A549 (cell line): Measurements from ENCODE around the gene VDAC1. TPM values are rescaled to one million over a fixed set of nuclear protein-coding genes. Genes with fewer than 3 reads are reported as not detected.

Source experiments
- ATAC-seq, 2 experiments: fragments of 200-7000 bp in 1 of 2; fragments of >200 bp in 1 of 2; cut with Nextera tagmentation in 1 of 2; cut with Tn5 transposase in 1 of 2; 3 replicates each; pipeline versions ENCODE4 v1.8.0 to v1.9.1; 2018 to 2020; ENCODE audit warnings: mild to moderate bottlenecking in 1 of 2, moderate library complexity in 1 of 2
- CTCF ChIA-PET: fragments of 300-600 bp; sonication (Branson Sonifier 250); formaldehyde crosslinking; extraction: SDS; loops from one replicate; lab custom pipeline; 2021; ENCODE audit warnings: antibody characterized with exemption, inconsistent platforms; lab: Yijun Ruan, JAX
- POLR2A ChIA-PET: fragments of 350-600 bp; formaldehyde crosslinking; extraction: SDS; loops from one replicate; lab custom pipeline; 2021; ENCODE audit warnings: antibody characterized with exemption, inconsistent platforms; lab: Yijun Ruan, JAX
- DNase-seq, 2 experiments: peaks; one replicate each; pipeline versions ENCODE4 v3.0.0 to v3.0.0-alpha.2; 2011 to 2016; ENCODE audit warnings: low read depth in 1 of 2, low spot score in 1 of 2
- FAIRE-seq: peaks from 2 replicates; lab custom pipeline; 2011; peaks lifted over from hg19 to GRCh38; lab: Jason Lieb, UNC
- H3K27ac ChIP-seq, 2 experiments: fragments of >200 bp; sonication (Bioruptor Twin); formaldehyde crosslinking; 3 replicates each; pipeline ENCODE4 v1.5.1; 2016 to 2017
- H3K4me1 ChIP-seq: fragments of >200 bp; sonication (Bioruptor Twin); formaldehyde crosslinking; 3 replicates; pipeline ENCODE4 v1.6.1; 2016
- H3K4me2 ChIP-seq: fragments of >200 bp; sonication (Bioruptor Twin); formaldehyde crosslinking; 3 replicates; pipeline ENCODE4 v1.6.1; 2016
- H3K4me3 ChIP-seq: fragments of >200 bp; sonication (Bioruptor Twin); formaldehyde crosslinking; 3 replicates; pipeline ENCODE4 v1.5.1; 2016
- H3K9me3 ChIP-seq: fragments of >200 bp; sonication (Bioruptor Twin); formaldehyde crosslinking; 3 replicates; pipeline ENCODE4 v1.6.1; 2016
- CBX2 ChIP-seq: fragments of 200-600 bp; sonication (generic); IDR thresholded peaks from 2 replicates; pipeline ENCODE4 v1.6.1; 2016; ENCODE audit warnings: low read depth, mild to moderate bottlenecking, borderline replicate concordance
- EP300 ChIP-seq, 2 experiments: fragments of >200 bp; sonication (Bioruptor Twin); formaldehyde crosslinking; IDR thresholded peaks; 2 replicates in 1 of 2; 3 replicates in 1 of 2; pipeline ENCODE4 v1.6.1; 2016 to 2017
- FOSL2 ChIP-seq, 2 experiments: fragments of 450-650 bp in 1 of 2; fragments of >200 bp in 1 of 2; sonication (Bioruptor Twin) in 1 of 2; formaldehyde crosslinking; IDR thresholded peaks; 2 replicates each; pipeline versions ENCODE4 v1.5.0 to v1.6.1; 2016 to 2020; ENCODE audit warnings: mild to moderate bottlenecking in 1 of 2, moderate library complexity in 1 of 2
- GATA3 ChIP-seq: IDR thresholded peaks from 2 replicates; pipeline ENCODE4 v1.6.1; 2012; ENCODE audit warnings: borderline replicate concordance
- HOXA7 ChIP-seq: fragments of 250-450 bp; sonication (Bioruptor Pico); IDR thresholded peaks from 2 replicates; pipeline ENCODE4 v1.5.0; 2020; ENCODE audit warnings: mild to moderate bottlenecking, moderate library complexity
- KDM1A ChIP-seq: fragments of 200-600 bp; sonication (generic); IDR thresholded peaks from 2 replicates; pipeline ENCODE4 v1.6.1; 2016; ENCODE audit warnings: low read depth, mild to moderate bottlenecking
- KDM5A ChIP-seq: fragments of 200-600 bp; sonication (generic); IDR thresholded peaks from 2 replicates; pipeline ENCODE4 v1.6.1; 2016; ENCODE audit warnings: antibody characterized with exemption, mild to moderate bottlenecking
- MAFK ChIP-seq: fragments of 450-650 bp; IDR thresholded peaks from 2 replicates; pipeline ENCODE4 v1.6.1; 2014; ENCODE audit not compliant: partially characterized antibody
- MAZ ChIP-seq: fragments of 150-350 bp; IDR thresholded peaks from 2 replicates; pipeline ENCODE4 v1.6.1; 2014; ENCODE audit warnings: antibody characterized with exemption, low read depth, low read length, borderline replicate concordance
- MYC ChIP-seq: IDR thresholded peaks from 2 replicates; pipeline ENCODE4 v1.6.1; 2012; ENCODE audit warnings: mild to moderate bottlenecking, inconsistent platforms, low read length, improper control_type of control experiment, borderline replicate concordance
- POLR2A ChIP-seq: IDR thresholded peaks from 2 replicates; pipeline ENCODE4 v1.6.1; 2012; ENCODE audit warnings: mild to moderate bottlenecking, low read length
- RARB ChIP-seq: fragments of 250-450 bp; sonication (Bioruptor Pico); IDR thresholded peaks from 2 replicates; pipeline ENCODE4 v1.8.0; 2021; ENCODE audit warnings: mild to moderate bottlenecking, moderate library complexity
- RNF2 ChIP-seq: fragments of 200-600 bp; sonication (generic); IDR thresholded peaks from 2 replicates; pipeline ENCODE4 v1.6.1; 2016; ENCODE audit warnings: low read depth, mild to moderate bottlenecking, antibody characterized with exemption, moderate library complexity, borderline replicate concordance
- TP53 ChIP-seq: fragments of 250-450 bp; sonication (Bioruptor Pico); IDR thresholded peaks from 2 replicates; pipeline ENCODE4 v1.5.0; 2021; ENCODE audit warnings: mild to moderate bottlenecking, moderate library complexity
- WGBS: methylation state at CpG from one replicate; pipeline ENCODE4 v1.1.6; 2017; ENCODE audit errors: missing lambda C conversion rate; 5-methylcytosine and 5-hydroxymethylcytosine counted together
- polyA plus RNA-seq, 4 experiments: library from polyadenylated mRNA; depleted of rRNA in 3 of 4; stranded (reverse); fragments of >200 nt; fragmentation: RNase III in 1 of 4; extraction: RNeasy Plus Mini Kit Qiagen cat#74134 plus additional on column Dnase treatment in 1 of 4; gene quantifications; 2 replicates in 3 of 4; 3 replicates in 1 of 4; pipeline ENCODE4 v1.2.3, GENCODE V29; 2011 to 2017
- TF ChIP-seq, protein P1 (sequence below): fragments of >200 bp; sonication (Bioruptor Twin); formaldehyde crosslinking; IDR thresholded peaks from 3 replicates; pipeline ENCODE4 v1.6.1; 2016
- TF ChIP-seq, protein P2 (sequence below): IDR thresholded peaks from 2 replicates; pipeline ENCODE4 v1.6.1; 2012
- TF ChIP-seq, protein P3 (sequence below): fragments of 250-450 bp; sonication (Bioruptor Pico); IDR thresholded peaks from 2 replicates; pipeline ENCODE4 v1.5.0; 2021; ENCODE audit warnings: mild to moderate bottlenecking, moderate library complexity, borderline replicate concordance

VDAC1 gene
- polyA plus RNA-seq, 2 of the 4 experiments (the other 2 are of a cell fraction) = 369 to 442 TPM

- ChIA-PET CTCF (interaction anchor here (1.0 to 8.0 kb wide), 7 partner anchors 9 to 557 kb away, joined by 4 to 91 read pairs (median 7); partner anchors contain the start of gene VDAC1), POLR2A (no interaction called here)
- Histone ChIP-seq H3K4me2 (no peak overlapping the region), H3K4me3 (no peak overlapping the region), H3K4me1 (peaks cover 27% of the 10 kb centered on the region), H3K27ac (no peak overlapping the region), H3K9me3 (no peaks in the 10 kb centered on the region)
- DNase-seq (no peak), ATAC-seq (no peak), FAIRE-seq (no peak)
- WGBS = 92% methylated on average over 7 of the region's 7 CpGs
- TF ChIP-seq KDM5A = no peak
- no peak for TF ChIP-seq CBX2
- no peak for TF ChIP-seq EP300 (IDR thresholded peaks at IDR 0.05)
- no peak for TF ChIP-seq HOXA7
- no peak for TF ChIP-seq POLR2A
- TF ChIP-seq KDM1A = no peak
- TF ChIP-seq, protein P1, sequence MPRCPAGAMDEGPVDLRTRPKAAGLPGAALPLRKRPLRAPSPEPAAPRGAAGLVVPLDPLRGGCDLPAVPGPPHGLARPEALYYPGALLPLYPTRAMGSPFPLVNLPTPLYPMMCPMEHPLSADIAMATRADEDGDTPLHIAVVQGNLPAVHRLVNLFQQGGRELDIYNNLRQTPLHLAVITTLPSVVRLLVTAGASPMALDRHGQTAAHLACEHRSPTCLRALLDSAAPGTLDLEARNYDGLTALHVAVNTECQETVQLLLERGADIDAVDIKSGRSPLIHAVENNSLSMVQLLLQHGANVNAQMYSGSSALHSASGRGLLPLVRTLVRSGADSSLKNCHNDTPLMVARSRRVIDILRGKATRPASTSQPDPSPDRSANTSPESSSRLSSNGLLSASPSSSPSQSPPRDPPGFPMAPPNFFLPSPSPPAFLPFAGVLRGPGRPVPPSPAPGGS = no peak
- no peak for TF ChIP-seq MYC
- no peak for TF ChIP-seq TP53 (CRISPR knock-in tag)
- TF ChIP-seq GATA3 = no peak
- TF ChIP-seq, protein P2, sequence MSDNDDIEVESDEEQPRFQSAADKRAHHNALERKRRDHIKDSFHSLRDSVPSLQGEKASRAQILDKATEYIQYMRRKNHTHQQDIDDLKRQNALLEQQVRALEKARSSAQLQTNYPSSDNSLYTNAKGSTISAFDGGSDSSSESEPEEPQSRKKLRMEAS = no peak
Measured at GRCh38 chr5:133980652-133981051, 24.1 kb downstream of the VDAC1 start.

- Histone ChIP-seq H3K9me3 (no peaks in the 10 kb centered on the region), H3K27ac (peak overlapping the region in 1 of 2 experiments; percentile 82; a peak in 3 of 6 replicates), H3K4me3 (no peak overlapping the region), H3K4me1 (peaks cover 27% of the 10 kb centered on the region), H3K4me2 (no peak overlapping the region)
- DNase-seq (no peak), FAIRE-seq (no peak), ATAC-seq (no peak)
- TF ChIP-seq POLR2A (no peak), MAFK (no peak)
- POLR2A ChIA-PET = no interaction called here
- WGBS = 79% methylated on average over 3 of the region's 3 CpGs
- CTCF ChIA-PET = interaction anchor here (0.6 to 8.0 kb wide), 10 partner anchors 9 to 932 kb away, joined by 3 to 91 read pairs (median 4); no protein-coding TSS in a partner anchor
Measured at GRCh38 chr5:133978943-133979342, 25.8 kb downstream of the VDAC1 start.

DNA sequence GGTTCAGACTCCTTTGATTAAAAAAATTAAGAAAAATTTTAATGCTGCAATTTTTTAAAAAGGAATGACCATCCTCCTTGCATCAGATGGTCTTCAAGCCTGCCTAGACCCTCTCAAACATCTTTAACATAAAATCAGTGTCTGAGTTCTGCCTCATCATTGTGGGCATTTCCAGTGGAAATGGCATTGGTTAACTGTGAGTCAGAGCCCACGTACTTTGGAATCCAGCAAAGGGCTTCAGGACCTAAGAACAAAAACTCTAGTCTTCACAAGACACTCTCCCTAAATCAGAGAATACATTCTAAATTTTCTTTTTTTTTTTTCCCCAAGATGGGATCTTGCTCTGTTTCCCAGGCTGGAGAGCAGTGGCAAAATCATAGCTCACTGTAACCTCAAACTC, 26.9 kb downstream of the VDAC1 start:
- Histone ChIP-seq H3K4me1 (peaks cover 27% of the 10 kb centered on the region), H3K27ac (peak overlapping the region; percentile 70 to 82), H3K9me3 (no peaks in the 10 kb centered on the region), H3K4me3 (no peak overlapping the region), H3K4me2 (peak overlapping the region; percentile 45)
- ChIA-PET CTCF (interaction anchor here (1.2 to 8.0 kb wide), 7 partner anchors 8 to 554 kb away, joined by 3 to 91 read pairs (median 3); partner anchors contain the start of gene VDAC1), POLR2A (no interaction called here)
- WGBS = 10% methylated on average over 1 of the region's 1 CpG
- no peak for TF ChIP-seq FOSL2 (IDR thresholded peaks at IDR 0.05)
- 0 out of 2 replicates have a peak, but pooled peaks have one; percentile 23 for TF ChIP-seq FOSL2 (CRISPR knock-in tag; IDR thresholded peaks at IDR 0.05)
- no peak for TF ChIP-seq RNF2
- no peak for TF ChIP-seq RARB (CRISPR knock-in tag)
- TF ChIP-seq MAZ = no peak
- TF ChIP-seq, protein P3, sequence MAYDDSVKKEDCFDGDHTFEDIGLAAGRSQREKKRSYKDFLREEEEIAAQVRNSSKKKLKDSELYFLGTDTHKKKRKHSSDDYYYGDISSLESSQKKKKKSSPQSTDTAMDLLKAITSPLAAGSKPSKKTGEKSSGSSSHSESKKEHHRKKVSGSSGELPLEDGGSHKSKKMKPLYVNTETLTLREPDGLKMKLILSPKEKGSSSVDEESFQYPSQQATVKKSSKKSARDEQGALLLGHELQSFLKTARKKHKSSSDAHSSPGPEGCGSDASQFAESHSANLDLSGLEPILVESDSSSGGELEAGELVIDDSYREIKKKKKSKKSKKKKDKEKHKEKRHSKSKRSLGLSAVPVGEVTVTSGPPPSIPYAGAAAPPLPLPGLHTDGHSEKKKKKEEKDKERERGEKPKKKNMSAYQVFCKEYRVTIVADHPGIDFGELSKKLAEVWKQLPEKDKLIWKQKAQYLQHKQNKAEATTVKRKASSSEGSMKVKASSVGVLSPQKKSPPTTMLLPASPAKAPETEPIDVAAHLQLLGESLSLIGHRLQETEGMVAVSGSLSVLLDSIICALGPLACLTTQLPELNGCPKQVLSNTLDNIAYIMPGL (CRISPR knock-in tag) = no peak
- DNase-seq (no peak), FAIRE-seq (no peak), ATAC-seq (peak in 1 of 2 experiments; percentile 44; a peak in 3 of 6 replicates)
